Endodermal cell (in vitro differentiated cells): ENCODE data around the gene ZSCAN4. TPM values are rescaled to one million over a fixed set of nuclear protein-coding genes. Genes with fewer than 3 reads are reported as not detected.
A peak's percentile ranks its signal among the peaks of the same experiment; 100 is the strongest.

Experiments used
- DNase-seq: peaks from one replicate; pipeline ENCODE4 v3.0.0-alpha.2; 2017
- H3K27ac ChIP-seq: 2 replicates; pipeline ENCODE4 v1.5.1; 2013; ENCODE audit warnings: mild to moderate bottlenecking, low read depth, low read length, moderate library complexity
- H3K27me3 ChIP-seq: 2 replicates; pipeline ENCODE4 v1.6.1; 2013; ENCODE audit warnings: mild to moderate bottlenecking, low read length, moderate library complexity; ENCODE audit not compliant: insufficient read depth, control insufficient read depth, poor library complexity, severe bottlenecking
- H3K36me3 ChIP-seq: 2 replicates; pipeline ENCODE4 v1.7.0; 2013; ENCODE audit warnings: mild to moderate bottlenecking, low read length, moderate library complexity; ENCODE audit not compliant: control insufficient read depth, insufficient read depth
- H3K4me1 ChIP-seq: one replicate; pipeline ENCODE4 v1.7.0; 2013; ENCODE audit warnings: low read length; ENCODE audit not compliant: control insufficient read depth, insufficient read depth
- H3K4me3 ChIP-seq: 2 replicates; pipeline ENCODE4 v1.5.1; 2013; ENCODE audit warnings: mild to moderate bottlenecking, low read length, moderate library complexity
- H3K9ac ChIP-seq: 2 replicates; pipeline ENCODE4 v1.6.1; 2013; ENCODE audit warnings: mild to moderate bottlenecking, low read length, moderate library complexity; ENCODE audit not compliant: poor library complexity, severe bottlenecking; ENCODE audit errors: extremely low read depth
- H3K9me3 ChIP-seq: 2 replicates; pipeline ENCODE4 v1.6.1; 2013; ENCODE audit warnings: mild to moderate bottlenecking, low read length, moderate library complexity; ENCODE audit not compliant: control insufficient read depth
- H3K27ac Mint-ChIP-seq: 2 replicates; pipeline ENCODE4 v1.8.0; 2020; ENCODE audit warnings: mixed read lengths
- H3K27me3 Mint-ChIP-seq: 2 replicates; pipeline ENCODE4 v1.8.0; 2021; ENCODE audit warnings: mild to moderate bottlenecking, mixed read lengths; ENCODE audit not compliant: insufficient read depth
- H3K36me3 Mint-ChIP-seq: 2 replicates; pipeline ENCODE4 v1.8.0; 2020; ENCODE audit warnings: low read depth, mixed read lengths
- H3K4me1 Mint-ChIP-seq: 2 replicates; pipeline ENCODE4 v1.8.0; 2020; ENCODE audit warnings: mixed read lengths
- H3K4me3 Mint-ChIP-seq: 2 replicates; pipeline ENCODE4 v1.8.0; 2020; ENCODE audit warnings: mild to moderate bottlenecking, moderate library complexity, mixed read lengths
- H3K9me3 Mint-ChIP-seq: 2 replicates; pipeline ENCODE4 v1.8.0; 2020; ENCODE audit warnings: mild to moderate bottlenecking, mixed read lengths
- CTCF ChIP-seq: fragments of 200-600 bp; sonication (generic); conservative IDR thresholded peaks from 2 replicates; pipeline ENCODE4 v1.5.0; 2021; ENCODE audit warnings: antibody characterized with exemption, mild to moderate bottlenecking
- WGBS, 2 experiments: methylation state at CpG; one replicate each; pipeline versions ENCODE4 v1.1.5 to v1.1.7; 2013; ENCODE audit warnings: missing lambda C conversion rate in 2 of 2, mixed read lengths in 1 of 2; ENCODE audit not compliant: insufficient coverage in 1 of 2, insufficient read length in 1 of 2; 5-methylcytosine and 5-hydroxymethylcytosine counted together
- total RNA-seq, 2 donors: library from RNA; stranded (reverse); fragmentation: NEBNext Ultra II Directional in 1 of 2; extraction: Animal tissue kit (Norgen Biotek cat#: 25700) in 1 of 2; gene quantifications; 2 replicates in 1 of 2; 3 replicates in 1 of 2; pipeline ENCODE4 v1.2.1, GENCODE V29; 2021

The ZSCAN4 gene
- total RNA-seq, 2 donors from 2014 or later: not detected

- TF ChIP-seq CTCF: no peak
- Mint-ChIP-seq H3K27ac (peak within 1 kb of the TSS; percentile 86), H3K4me3 (peak within 1 kb of the TSS; percentile 84), H3K4me1 (peaks cover 15% of the 10 kb centered on the region), H3K9me3 (peaks cover 24% of the 10 kb centered on the region), H3K27me3 (no peaks in the 10 kb centered on the region), H3K36me3 (peaks cover 48% of the 10 kb centered on the region)
- DNase-seq: peak; percentile 97
- no peak within 1 kb of the TSS for H3K27ac ChIP-seq
- H3K9ac ChIP-seq: peak within 1 kb of the TSS; percentile 80
- peaks cover 3% of the 10 kb centered on the region for H3K4me1 ChIP-seq
- H3K9me3 ChIP-seq: peaks cover 29% of the 10 kb centered on the region
- no peaks in the 10 kb centered on the region for H3K27me3 ChIP-seq
- WGBS, 2 experiments: 2 to 4% methylated on average over 43 to 59 of the region's 59 CpGs
- H3K36me3 ChIP-seq: peaks cover 48% of the 10 kb centered on the region
- H3K4me3 ChIP-seq: peak within 1 kb of the TSS; percentile 93
Measured at GRCh38 chr19:57632987-57633831, 35.5 kb upstream of the ZSCAN4 start, which contains the start of gene ZNF211. Gene ZNF211 (plus strand): TSS chr19:57633168. CDS start chr19:57633347, 179 bp downstream.

- peak overlapping the region; percentile 84 for H3K4me3 Mint-ChIP-seq
- peaks cover 35% of the 10 kb centered on the region for H3K9me3 ChIP-seq
Measured at GRCh38 chr19:57633832-57634131, 35.0 kb upstream of the ZSCAN4 start.

GRCh38 chr19:57637379-57637778, 31.4 kb upstream of the ZSCAN4 start:
- DNase-seq: no peak
- H3K27me3 Mint-ChIP-seq: no peaks in the 10 kb centered on the region
- no peaks in the 10 kb centered on the region for H3K27me3 ChIP-seq
- H3K9me3 ChIP-seq: peaks cover 66% of the 10 kb centered on the region
- H3K4me1 Mint-ChIP-seq: peaks cover 15% of the 10 kb centered on the region
- H3K27ac Mint-ChIP-seq: no peak overlapping the region
- 89 to 96% methylated on average over 4 of the region's 4 CpGs for WGBS, 2 experiments
- no peak overlapping the region for H3K27ac ChIP-seq
- H3K9ac ChIP-seq: no peak overlapping the region
- H3K36me3 Mint-ChIP-seq: peaks cover 77% of the 10 kb centered on the region
- peaks cover 75% of the 10 kb centered on the region for H3K36me3 ChIP-seq
- peaks cover 66% of the 10 kb centered on the region for H3K9me3 Mint-ChIP-seq
- no peak overlapping the region for H3K4me3 Mint-ChIP-seq
- peaks cover 3% of the 10 kb centered on the region for H3K4me1 ChIP-seq
- TF ChIP-seq CTCF: no peak
- peak overlapping the region; percentile 46 for H3K4me3 ChIP-seq

More at GRCh38 chr19:57633832-57634131, 35.0 kb upstream of the ZSCAN4 start:
- Histone ChIP-seq H3K27me3 (no peaks in the 10 kb centered on the region), H3K36me3 (peaks cover 54% of the 10 kb centered on the region), H3K27ac (no peak overlapping the region), H3K9ac (peak overlapping the region; percentile 80), H3K4me1 (peaks cover 3% of the 10 kb centered on the region), H3K4me3 (peak overlapping the region; percentile 93)
- peaks cover 30% of the 10 kb centered on the region for H3K9me3 Mint-ChIP-seq
- whole genome bisulfite sequencing, 2 experiments: 65 to 73% methylated on average over 6 of the region's 6 CpGs
- DNase-seq: no peak
- peaks cover 54% of the 10 kb centered on the region for H3K36me3 Mint-ChIP-seq
- H3K4me1 Mint-ChIP-seq: peaks cover 15% of the 10 kb centered on the region
- peak overlapping the region; percentile 86 for H3K27ac Mint-ChIP-seq
- no peaks in the 10 kb centered on the region for H3K27me3 Mint-ChIP-seq
- no peak for TF ChIP-seq CTCF
